ENCODE data around the gene GALNT17.

GALNT17 gene

GRCh38 chr7:71637578-71637977 is 505.6 kb downstream of the GALNT17 start:
- POLR2A ChIA-PET = no interaction called here
- H3K4me3 ChIP-seq (ENCODE audit: low read depth, low read length) = no peak overlapping the region
- CTCF ChIA-PET = interaction anchor here (0.5 kb wide), 1 partner anchor 105 kb away, joined by 6 read pairs; no protein-coding TSS in a partner anchor
- H3K36me3 ChIP-seq (ENCODE audit: control insufficient read depth in 2 of 2, insufficient read depth in 1 of 2, low read length in 2 of 2) = no peaks in the 10 kb centered on the region
- TF ChIP-seq ZNF266 (tag by site-specific recombination; IDR thresholded peaks at IDR 0.05; ENCODE audit: low read depth) (no peak), KLF7 (tag by site-specific recombination; IDR thresholded peaks at IDR 0.05; ENCODE audit: borderline replicate concordance) (no peak), ZNF571 (tag by site-specific recombination; IDR thresholded peaks at IDR 0.05) (no peak), SCRT1 (tag by site-specific recombination; IDR thresholded peaks at IDR 0.05; ENCODE audit: borderline replicate concordance) (no peak), ZNF18 (tag by site-specific recombination; IDR thresholded peaks at IDR 0.05) (no peak), GLI2 (tag by site-specific recombination; IDR thresholded peaks at IDR 0.05; ENCODE audit: borderline replicate concordance, low read depth) (no peak), ZNF501 (tag by site-specific recombination; IDR thresholded peaks at IDR 0.05) (no peak), ZNF146 (tag by site-specific recombination; IDR thresholded peaks at IDR 0.05) (no peak), ZNF585B (tag by site-specific recombination; IDR thresholded peaks at IDR 0.05) (no peak), ZNF544 (tag by site-specific recombination; IDR thresholded peaks at IDR 0.05) (no peak), ZNF677 (tag by site-specific recombination; IDR thresholded peaks at IDR 0.05) (no peak), ZNF394 (tag by site-specific recombination; IDR thresholded peaks at IDR 0.05; ENCODE audit: borderline replicate concordance) (no peak), ZNF391 (tag by site-specific recombination; IDR thresholded peaks at IDR 0.05; ENCODE audit: borderline replicate concordance, low read depth) (no peak), EGR2 (tag by site-specific recombination; IDR thresholded peaks at IDR 0.05; ENCODE audit: low read depth) (no peak), ZNF513 (tag by site-specific recombination; IDR thresholded peaks at IDR 0.05) (no peak)
- no peaks in the 10 kb centered on the region for H3K9me3 ChIP-seq (ENCODE audit: control insufficient read depth, insufficient read depth, low read depth, low read length)
- no peaks in the 10 kb centered on the region for H3K4me1 ChIP-seq (ENCODE audit: control insufficient read depth, insufficient read depth, low read length)
- no peak overlapping the region for H3K27ac ChIP-seq (ENCODE audit: extremely low read depth, low read depth, low read length)

GRCh38 chr7:71638108-71638507 is 506.2 kb downstream of the GALNT17 start:
- no peak overlapping the region for H3K27ac ChIP-seq (ENCODE audit: extremely low read depth, low read depth, low read length)
- no peaks in the 10 kb centered on the region for H3K4me1 ChIP-seq (ENCODE audit: control insufficient read depth, insufficient read depth, low read length)
- no peaks in the 10 kb centered on the region for H3K36me3 ChIP-seq (ENCODE audit: control insufficient read depth in 2 of 2, insufficient read depth in 1 of 2, low read length in 2 of 2)
- H3K4me3 ChIP-seq (ENCODE audit: low read depth, low read length) = no peak overlapping the region
- CTCF ChIA-PET = interaction anchor here (0.5 kb wide), 1 partner anchor 104 kb away, joined by 6 read pairs; no protein-coding TSS in a partner anchor
- POLR2A ChIA-PET = no interaction called here
- TF ChIP-seq ZFP37 (tag by site-specific recombination; IDR thresholded peaks at IDR 0.05) = no peak
- TF ChIP-seq ZNF239 (tag by site-specific recombination; IDR thresholded peaks at IDR 0.05) = no peak
- TF ChIP-seq ZNF768 (tag by site-specific recombination; IDR thresholded peaks at IDR 0.05) = no peak
- TF ChIP-seq ZNF16 (tag by site-specific recombination; IDR thresholded peaks at IDR 0.05; ENCODE audit: low read depth) = no peak
- TF ChIP-seq ZNF274 (IDR thresholded peaks at IDR 0.05; ENCODE audit: low read length) = no peak
- TF ChIP-seq ZNF274 (tag by site-specific recombination; IDR thresholded peaks at IDR 0.05; ENCODE audit: borderline replicate concordance) = no peak
- no peak for TF ChIP-seq ZNF302 (tag by site-specific recombination; IDR thresholded peaks at IDR 0.05; ENCODE audit: low read depth)
- no peak for TF ChIP-seq ZNF48 (tag by site-specific recombination; IDR thresholded peaks at IDR 0.05)
- no peak for TF ChIP-seq ZSCAN23 (tag by site-specific recombination; IDR thresholded peaks at IDR 0.05)
- no peak for TF ChIP-seq ZNF391 (tag by site-specific recombination; IDR thresholded peaks at IDR 0.05; ENCODE audit: borderline replicate concordance, low read depth)
- no peak for TF ChIP-seq PATZ1 (tag by site-specific recombination; IDR thresholded peaks at IDR 0.05)
- TF ChIP-seq ZNF501 (tag by site-specific recombination; IDR thresholded peaks at IDR 0.05) = no peak
- no peak for TF ChIP-seq ZNF585B (tag by site-specific recombination; IDR thresholded peaks at IDR 0.05)
- no peak for TF ChIP-seq ZNF600 (tag by site-specific recombination; IDR thresholded peaks at IDR 0.05)
- no peak for TF ChIP-seq ZNF776 (tag by site-specific recombination; IDR thresholded peaks at IDR 0.05; ENCODE audit: borderline replicate concordance)
- no peak for TF ChIP-seq ZNF513 (tag by site-specific recombination; IDR thresholded peaks at IDR 0.05)
- TF ChIP-seq ZNF521 (tag by site-specific recombination; IDR thresholded peaks at IDR 0.05) = no peak
- TF ChIP-seq ZNF548 (tag by site-specific recombination; IDR thresholded peaks at IDR 0.05) = no peak
- TF ChIP-seq ZNF791 (tag by site-specific recombination; IDR thresholded peaks at IDR 0.05) = no peak
- TF ChIP-seq RBAK (tag by site-specific recombination; IDR thresholded peaks at IDR 0.05) = no peak
- H3K9me3 ChIP-seq (ENCODE audit: control insufficient read depth, insufficient read depth, low read depth, low read length) = no peaks in the 10 kb centered on the region

Measured in HEK293 (cell line).